SK-N-MC (cell line): ENCODE data around the gene CPNE8.

ENCODE experiments used
- EZH2 ChIP-seq: fragments of 200-600 bp; sonication (generic); IDR thresholded peaks from one replicate; pipeline ENCODE4 v1.6.1; 2017; ENCODE audit warnings: antibody characterized with exemption
- POLR2AphosphoS5 ChIP-seq: IDR thresholded peaks from 2 replicates; pipeline ENCODE4 v1.6.1; 2012; ENCODE audit warnings: mild to moderate bottlenecking, low read depth, low read length, borderline replicate concordance

DNA sequence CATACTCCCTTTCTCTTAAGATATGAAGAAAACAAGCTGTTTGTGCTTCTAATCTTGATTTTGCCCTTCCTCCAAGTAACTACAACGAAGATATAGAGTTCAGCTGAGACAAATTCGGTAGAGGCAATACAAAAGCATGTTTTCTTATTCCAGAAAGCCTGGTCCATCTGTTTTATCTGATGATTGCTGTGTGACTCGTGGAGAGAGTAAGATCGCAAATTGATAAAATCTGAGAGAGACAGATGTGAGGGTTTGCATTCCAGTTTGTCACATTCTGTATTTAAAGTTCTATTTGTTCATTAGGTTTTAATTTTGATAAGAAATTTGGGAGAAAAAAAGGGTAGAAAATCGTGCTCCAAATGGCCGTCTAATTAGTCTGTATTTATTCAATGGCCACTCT is 192.1 kb downstream of the CPNE8 start:
- TF ChIP-seq EZH2 (no peak), POLR2AphosphoS5 (no peak)
